NT2/D1 (cell line): ENCODE data around the gene GADL1.

Source experiments
- SUZ12 ChIP-seq: IDR thresholded peaks from 2 replicates; pipeline ENCODE4 v1.6.1; 2011; ENCODE audit not compliant: insufficient read length, insufficient read depth; ENCODE audit errors: extremely low read depth
- YY1 ChIP-seq: IDR thresholded peaks from 2 replicates; pipeline ENCODE4 v1.6.1; 2011; ENCODE audit not compliant: insufficient read length, insufficient read depth
- ZNF274 ChIP-seq: IDR thresholded peaks from 2 replicates; pipeline ENCODE4 v1.6.1; 2011; ENCODE audit warnings: mild to moderate bottlenecking, low read depth, low read length

GRCh38 chr3:30826531-30826942, 67.9 kb downstream of the GADL1 start:
- TF ChIP-seq ZNF274 = no peak
- no peak for TF ChIP-seq YY1
- no peak for TF ChIP-seq SUZ12
